NCI-H526 (cell line): ENCODE data around the gene CDH13.
A peak's percentile ranks its signal among the peaks of the same experiment; 100 is the strongest.

Experiments used
- DNase-seq, 2 experiments: peaks; one replicate each; lab custom pipeline; 2025; lab: John Stamatoyannopoulos, UW

Gene CDH13

DNA sequence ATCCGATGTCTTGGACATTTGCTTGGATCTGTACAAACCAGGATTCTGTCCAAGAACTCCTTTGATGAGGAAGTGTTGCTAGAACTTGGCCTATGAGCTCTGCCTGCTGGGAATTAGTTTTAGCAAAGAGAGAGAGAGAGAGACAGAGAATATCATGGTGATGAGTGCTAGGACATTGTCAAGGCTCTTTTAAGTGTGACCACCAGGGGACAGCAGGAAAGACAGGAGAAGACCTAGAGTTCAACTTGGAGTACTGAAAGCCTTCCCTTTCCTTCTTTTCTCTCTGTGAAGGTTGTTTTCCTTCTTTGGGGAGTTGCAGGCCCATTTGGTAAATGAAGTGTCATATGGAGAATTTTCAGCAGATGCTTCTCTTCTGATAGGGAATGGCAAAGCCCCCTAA lies 791.8 kb downstream of the CDH13 start:
- DNase-seq = no peak

DNA sequence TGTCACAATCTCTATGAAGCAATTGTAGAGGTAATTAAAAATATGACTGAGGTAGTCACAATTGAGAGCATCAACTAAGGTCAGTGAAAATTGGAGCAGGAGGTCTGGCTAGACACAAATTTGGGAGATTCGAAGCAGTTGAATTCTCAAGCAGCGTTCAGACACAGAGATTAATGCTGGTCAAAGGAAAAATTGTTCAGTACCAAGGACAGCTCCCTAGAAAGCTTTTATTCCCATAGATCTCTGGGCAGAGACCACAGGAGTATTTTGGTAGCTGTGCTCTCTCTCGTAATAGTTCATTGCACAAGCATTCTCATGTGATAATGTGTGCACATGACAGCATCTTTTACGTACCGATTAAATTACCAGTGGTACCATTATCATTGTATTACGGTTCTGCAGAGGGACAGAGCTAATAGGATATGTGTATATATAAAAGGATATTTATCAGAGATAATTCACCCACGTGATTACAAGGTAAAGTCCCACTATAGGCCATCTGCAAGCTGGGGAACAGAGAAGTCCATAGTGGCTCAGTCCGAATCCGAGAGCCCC lies 793.5 kb downstream of the CDH13 start:
- no peak for DNase-seq

DNA sequence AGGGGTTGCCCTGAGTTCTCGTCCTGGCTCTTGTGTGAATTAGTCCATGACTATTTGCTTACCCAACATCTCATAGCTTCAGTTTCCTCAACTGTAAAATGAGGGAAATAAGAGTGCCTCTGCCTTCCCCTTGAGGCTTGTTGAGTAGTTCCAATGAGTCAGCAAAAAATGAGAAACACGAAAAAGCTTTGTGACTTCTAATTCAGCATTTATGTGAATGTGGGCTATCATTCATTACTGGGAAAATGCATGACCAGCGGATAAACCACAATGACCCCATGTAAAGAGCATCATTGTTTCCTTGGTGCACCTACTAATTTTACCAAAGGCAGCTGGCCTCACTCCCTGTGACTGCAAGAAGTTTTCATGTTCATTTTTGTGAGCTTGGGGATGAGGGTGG lies 806.4 kb downstream of the CDH13 start:
- no peak for DNase-seq

DNA sequence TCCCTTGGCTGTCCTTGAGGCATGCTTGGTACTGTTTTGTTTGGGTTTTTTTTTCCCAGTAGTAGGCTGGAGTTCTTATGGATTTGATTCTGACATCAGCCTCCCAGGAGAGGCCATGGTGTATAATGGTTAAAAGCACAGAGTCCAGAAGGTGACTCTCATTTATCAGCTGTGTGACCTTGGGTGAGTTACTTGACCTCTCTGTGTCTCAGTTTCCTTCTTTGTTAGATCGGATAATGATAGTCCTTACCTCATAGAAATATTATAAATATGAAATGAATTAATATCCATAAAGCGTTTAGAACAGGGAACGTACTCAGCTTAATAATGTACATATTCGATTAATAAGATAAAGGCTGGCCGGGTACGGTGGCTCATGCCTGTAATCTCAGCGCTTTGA lies 810.3 kb downstream of the CDH13 start:
- no peak for DNase-seq

DNA sequence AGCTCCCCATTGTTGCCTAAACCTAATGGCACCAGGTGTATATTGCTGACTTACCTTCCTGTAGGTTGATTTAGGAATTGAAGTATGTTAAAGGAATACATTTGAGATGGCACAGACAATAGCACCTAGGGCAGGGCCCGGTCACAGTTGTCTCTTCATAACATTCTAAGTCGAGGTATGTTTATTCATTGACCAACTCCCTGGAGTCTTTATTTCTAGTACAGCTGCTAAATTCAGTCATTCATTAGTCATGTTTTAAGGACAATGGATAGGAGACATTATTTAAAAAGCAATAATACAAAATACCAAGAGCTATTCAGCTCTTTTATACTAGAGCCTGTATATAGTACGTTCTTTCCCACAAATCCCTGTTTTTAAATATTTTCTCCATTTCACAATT lies 811.6 kb downstream of the CDH13 start:
- no peak for DNase-seq

DNA sequence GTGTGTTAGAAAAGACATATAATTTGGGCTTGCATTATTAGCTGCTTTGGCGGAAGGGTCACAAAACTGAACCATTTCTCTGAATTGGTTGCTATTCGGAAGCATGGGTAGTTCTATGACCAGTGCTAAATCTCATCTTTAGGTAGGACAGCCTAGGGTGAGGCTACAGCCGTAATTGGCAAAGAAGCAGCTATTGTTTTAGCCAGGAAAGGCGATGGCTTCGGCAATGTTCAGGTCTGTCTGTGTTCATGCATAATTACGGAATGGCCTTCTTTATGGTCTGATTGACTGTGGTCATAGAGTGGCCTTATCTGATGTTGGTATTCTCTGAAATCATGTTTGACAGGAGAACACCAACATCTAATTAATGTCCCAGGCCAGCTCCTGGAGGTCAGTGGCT lies 812.6 kb downstream of the CDH13 start:
- no peak for DNase-seq

DNA sequence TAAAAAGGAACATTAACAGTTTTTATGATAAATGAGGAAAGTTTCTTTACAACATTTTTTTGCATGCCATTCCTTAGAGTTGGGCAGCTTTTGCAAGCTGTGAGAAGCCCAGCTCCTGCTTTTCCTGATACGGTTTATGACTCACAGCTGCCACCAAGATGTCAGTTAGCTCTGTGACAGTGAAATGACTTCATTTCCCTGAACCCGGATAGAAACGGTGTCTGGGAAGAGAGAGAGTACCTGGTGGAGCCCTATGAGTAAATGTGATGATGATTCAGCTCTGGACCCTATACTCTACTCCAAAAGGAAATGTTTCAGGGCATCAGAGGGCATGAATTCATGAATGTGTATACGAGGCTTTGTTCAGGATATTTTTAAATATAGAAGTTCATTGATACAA lies 814.7 kb downstream of the CDH13 start:
- DNase-seq = peak in 1 of 2 experiments; percentile 31

DNA sequence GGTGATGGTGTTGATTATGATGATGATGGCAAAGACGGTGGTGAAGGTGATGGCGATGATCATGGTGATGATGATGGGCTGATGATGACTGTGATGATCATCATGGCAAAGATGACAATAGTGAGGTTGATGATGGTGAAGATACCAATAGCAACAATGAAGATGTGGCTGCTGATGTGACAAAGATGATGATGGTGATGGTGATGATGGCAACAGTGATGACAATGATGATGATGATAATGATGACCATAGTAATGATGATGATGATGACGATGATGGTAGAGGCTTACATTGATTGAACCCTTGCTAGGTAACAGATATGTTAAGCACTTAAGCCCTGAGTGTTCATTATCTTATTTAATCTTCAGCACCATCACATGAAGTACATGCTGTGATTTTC lies 817.2 kb downstream of the CDH13 start:
- DNase-seq = no peak

DNA sequence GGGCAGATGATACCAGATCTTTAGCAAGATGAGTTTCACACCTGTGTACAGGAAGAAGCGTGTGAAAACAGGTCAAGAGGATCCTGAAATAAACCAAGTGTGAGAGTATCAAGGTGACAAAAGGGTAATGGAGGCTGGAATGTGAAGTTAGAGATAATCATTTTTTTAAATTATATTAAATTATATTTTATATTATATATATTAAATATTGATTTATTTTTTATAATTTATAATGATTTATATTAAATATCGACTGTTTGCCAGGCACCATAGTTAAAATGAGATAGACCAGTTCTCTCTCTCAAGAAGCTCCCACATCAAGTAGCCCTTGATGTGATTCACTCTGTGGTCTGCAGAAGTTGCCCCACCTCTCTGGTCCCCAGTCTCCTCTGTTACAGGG lies 820.8 kb downstream of the CDH13 start:
- DNase-seq = no peak

DNA sequence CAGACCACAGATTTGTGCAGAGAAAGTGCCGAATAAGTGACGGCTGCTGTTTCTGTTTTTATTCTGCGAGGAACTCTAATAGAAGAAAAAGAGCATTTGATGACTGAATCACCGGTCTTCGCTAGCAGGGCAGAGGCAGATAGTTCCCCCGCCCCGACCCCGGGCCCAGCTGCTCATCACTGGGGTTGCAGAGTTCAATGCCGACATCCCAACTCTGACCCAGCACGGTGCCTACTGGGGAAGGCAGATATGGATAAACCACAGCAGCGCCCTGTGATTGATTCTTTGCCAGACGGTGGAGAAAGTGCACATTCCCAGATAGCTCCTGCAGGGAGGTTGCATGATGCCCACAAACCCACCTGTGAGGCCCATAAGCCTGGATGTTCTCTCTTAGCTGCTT lies 823.1 kb downstream of the CDH13 start:
- no peak for DNase-seq

DNA sequence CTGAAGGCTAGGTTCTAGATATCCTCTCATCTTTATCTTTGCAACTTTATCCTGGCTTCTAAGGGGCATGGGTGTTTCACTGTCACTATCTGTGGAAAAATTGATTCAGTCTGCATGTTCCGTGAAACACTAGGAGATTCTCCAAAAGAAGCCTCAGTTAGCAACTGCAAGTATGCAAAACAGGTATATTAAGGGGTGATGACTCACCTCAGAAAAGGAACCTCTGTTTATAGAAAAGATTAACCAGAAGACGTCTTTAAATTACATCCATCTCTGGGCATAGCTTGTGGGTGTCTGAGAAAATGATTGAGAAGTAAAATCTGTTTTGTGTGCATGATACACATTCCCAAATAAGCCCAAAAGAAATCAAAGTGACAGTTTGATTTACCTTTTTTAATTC lies 827.2 kb downstream of the CDH13 start:
- no peak for DNase-seq

DNA sequence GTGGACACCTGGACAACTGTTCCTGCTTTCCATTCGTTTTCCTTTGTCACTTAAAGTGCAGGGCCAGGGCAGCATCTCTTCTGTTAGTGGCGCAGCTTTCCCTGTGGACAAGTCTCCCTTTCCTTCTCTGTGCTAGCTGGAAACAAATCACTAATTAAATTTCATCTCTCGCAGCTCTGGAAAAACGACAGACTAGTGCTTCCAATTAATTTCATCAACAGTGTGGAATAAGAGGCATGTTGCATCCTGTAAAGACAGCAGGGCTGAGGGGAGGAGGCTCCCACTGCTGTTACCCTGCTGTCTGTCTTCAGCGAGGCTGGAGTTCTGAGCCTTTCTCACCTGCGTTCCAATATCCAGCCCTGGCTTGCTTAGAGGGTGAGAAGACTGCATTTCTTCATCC lies 828.9 kb downstream of the CDH13 start:
- DNase-seq = no peak

DNA sequence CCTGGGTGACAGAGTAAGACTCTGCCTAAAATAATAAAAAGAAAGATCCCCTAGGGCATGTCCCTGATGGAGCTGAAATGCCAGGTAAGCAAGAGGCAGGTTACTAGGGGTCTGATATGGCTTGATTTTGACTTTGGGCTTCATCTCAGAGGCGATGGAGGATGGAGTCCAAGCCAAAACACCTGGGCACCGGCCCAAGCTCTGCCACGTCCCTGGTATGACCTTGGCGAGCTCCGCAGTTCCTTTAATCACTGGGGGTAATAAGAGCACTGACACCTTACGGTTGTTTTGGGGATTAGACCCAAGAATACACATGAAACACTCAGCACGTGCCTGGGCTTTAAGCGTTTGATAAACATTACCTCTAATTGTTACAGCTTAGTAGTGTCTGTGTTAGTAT lies 830.2 kb downstream of the CDH13 start:
- no peak for DNase-seq

DNA sequence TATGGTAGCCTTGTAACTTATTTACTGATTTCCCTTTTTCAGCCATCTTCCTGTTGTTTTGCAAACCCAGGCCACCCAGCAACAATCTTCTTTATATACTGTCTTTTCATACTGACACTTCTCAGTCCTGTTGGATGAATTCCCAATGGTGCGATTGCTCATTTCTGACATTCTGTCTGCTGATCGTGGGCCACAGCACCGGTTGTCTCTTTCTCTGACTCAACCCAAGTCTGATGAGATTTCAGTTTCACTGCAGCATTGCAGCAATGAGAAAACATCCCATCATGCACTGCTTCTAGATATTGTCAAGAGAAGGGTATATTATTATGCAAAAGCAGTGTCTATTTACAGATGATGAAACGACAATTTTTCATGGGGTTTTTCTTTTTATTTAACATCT lies 831.8 kb downstream of the CDH13 start:
- no peak for DNase-seq

DNA sequence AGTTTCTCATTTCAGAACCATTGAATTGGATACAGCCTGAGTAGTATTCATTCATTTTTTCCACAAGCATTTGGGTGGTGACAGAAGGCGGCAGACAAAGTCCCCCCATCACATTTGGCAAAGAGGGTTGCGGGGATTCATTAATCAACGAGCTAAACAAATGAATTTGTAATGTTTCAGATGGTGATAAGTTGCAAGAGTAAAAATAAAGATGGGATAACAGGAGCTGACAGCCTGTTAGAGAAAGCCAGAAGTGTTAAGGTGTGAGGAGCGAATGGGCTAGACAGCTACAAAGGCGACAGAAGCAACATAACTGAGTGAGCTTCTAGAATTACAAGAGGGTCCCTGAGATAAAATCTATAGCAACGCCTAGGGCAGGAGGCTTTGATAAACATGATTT lies 838.2 kb downstream of the CDH13 start:
- DNase-seq = no peak

DNA sequence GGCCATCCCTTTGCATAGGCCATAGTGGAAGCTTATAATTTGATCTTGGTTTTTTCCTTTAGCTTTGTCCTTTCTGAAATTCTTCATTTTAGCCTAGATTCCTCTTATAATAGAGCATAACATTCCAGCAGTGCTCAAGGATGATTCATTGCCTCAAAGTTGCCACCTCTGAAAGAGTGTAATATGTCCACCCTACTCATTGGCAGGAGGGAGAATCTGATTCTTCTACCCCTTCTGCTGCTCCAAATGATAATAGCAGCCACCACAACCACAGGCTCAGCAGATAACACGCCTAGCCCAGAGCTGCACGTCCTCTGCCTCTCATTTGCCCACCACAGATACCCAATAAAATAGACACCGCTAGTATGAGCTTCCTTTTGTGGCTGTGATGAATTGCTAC lies 843.6 kb downstream of the CDH13 start:
- no peak for DNase-seq

DNA sequence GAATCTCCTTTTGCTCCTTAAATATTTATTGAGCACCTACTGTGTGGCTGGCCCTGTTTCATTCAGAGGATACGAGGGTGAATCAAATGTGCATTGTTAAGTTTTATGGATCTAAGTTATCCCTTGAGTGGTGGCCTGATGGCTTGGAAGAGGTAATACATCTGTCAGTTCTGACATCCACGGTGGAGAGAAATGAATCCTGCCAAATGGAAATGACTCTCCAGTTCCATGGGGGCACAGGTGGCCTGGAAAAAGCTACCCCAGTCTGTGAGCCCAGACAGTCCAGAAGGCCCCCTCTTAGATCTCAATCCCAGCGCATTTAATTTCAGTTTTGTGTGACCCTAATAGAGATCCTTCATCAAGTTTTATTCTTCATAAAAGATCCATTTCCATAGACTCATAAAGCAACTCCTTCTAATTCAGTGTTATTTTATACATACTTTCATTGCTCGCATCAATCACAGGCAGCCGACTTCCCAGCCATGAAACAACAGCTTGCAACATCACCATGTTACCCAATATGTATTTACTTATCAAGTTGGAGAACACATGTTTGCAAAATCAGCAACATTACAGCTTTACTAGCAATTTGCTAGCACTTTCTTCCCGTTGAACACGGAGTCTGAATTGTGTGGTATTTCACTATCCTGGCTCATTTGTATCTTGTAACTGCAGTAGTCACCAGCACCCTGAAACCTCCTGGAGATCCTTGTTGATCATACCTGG lies 846.2 kb downstream of the CDH13 start:
- DNase-seq = no peak

DNA sequence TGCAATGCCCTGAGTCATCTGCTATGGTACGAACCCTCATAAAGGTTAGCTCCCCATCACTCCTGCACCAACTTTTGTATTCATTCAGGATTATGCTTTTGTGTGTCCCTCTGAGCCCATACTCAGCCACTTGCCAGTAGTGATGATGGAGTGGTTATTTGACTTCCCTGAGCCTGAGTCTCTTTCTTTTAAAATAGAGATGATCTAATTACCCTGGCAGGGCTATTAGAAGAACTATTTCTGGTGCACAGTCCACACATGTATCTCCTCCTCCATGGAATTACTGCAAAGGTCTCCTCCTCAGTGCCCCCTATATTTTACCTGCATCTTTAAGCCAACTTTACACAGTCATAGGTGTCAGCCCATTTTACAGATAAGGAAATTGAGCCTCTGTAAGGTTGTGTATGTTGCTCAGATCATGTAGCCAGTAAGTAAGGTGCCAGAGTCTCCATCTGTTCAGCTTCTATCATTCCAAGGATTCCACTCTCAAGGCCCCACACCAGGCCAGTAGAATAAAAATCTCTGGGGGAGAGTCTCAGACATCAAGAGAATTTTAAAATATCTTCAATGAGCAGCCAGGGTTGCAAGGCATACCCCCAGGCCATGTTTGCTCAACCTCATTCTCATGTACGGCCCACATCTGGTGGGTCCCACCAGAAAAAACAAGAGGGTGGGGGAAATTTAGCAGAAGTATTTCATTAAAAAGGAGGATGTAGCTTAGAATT lies 847.3 kb downstream of the CDH13 start:
- no peak for DNase-seq

DNA sequence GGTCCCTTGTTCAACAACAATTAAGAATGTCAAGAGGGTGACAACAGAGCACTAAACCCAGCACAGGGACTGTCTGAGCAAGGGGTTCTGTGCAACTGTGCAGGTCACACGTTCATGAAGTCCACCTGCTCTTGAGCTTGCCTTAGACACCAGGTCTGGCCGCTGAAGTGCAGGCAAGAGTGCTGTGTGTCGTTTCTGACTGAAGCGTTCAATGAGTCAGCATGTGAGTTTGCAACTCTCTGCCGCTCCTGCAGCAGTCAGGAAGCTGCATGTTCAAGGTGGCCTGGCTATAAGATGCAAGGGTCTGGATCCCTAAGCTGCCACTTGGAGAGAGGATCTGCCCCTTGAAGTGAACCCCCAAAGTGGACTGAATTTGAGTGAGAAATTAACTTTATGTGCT lies 848.3 kb downstream of the CDH13 start:
- no peak for DNase-seq

DNA sequence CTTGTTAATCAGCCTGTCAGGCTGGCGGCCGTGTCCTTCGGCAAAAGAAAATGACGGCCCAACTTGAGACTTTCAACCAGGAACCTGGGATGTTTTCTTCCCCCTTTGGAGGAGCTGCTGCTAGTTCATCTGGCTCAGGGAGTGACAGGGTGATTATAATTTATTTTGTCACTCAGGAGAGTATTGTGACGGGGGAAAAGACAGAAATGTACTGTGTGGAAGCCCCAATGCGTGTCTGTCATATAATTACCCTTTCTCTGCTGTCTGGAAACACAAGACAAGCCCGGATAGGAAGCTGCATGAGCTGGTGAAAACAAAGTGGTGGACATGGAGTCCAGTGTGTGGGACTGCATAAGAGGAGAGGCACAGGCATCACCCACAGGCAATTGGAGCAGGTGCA lies 854.8 kb downstream of the CDH13 start:
- no peak for DNase-seq

DNA sequence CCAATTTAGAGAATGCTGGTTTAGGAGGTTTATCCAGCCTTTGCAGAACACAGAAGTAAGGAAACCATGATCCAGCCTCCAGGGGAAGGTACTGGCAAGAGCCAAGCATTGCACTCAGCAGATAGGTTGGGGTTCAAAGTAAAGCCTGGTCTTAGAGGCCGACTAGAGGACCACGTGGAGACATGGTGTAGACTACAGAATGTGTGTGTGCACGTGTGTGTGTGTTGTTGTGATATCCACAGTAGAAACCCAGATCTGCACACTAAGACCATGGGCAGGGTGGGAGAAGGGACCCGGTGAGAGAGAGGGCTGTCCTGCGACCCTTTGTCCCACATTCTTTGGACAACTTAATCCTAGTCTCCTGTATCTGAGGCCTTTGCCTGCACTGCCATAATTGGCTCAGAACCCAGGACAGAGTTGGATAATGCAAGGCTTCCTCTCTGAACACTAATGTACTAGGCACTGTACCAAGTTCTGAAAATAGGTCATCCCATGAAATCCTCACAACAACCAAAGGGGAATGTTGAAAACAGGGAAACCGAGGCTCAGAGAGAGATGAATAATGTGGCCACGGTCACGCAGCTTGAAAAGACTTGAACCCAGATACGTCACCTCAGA lies 855.9 kb downstream of the CDH13 start:
- DNase-seq = no peak

DNA sequence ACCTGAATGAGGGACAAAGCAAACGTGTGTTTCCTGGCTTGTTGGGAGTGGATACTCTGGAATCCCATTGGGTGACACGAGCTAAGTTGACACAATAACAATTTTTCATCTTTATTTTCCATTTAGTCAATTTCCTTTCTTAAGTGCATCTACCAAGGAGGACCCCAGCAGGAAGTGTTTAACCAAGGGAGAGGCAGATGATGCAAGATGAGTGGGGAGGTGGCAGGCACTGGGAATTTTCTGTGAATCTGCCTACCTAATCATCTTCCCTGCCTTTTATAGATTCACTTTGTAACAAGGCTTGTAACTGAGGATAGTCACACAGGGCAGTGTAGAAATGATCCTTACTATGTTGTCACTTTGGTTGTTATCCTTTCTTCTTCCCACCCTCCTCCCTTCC lies 863.3 kb downstream of the CDH13 start:
- DNase-seq = no peak

DNA sequence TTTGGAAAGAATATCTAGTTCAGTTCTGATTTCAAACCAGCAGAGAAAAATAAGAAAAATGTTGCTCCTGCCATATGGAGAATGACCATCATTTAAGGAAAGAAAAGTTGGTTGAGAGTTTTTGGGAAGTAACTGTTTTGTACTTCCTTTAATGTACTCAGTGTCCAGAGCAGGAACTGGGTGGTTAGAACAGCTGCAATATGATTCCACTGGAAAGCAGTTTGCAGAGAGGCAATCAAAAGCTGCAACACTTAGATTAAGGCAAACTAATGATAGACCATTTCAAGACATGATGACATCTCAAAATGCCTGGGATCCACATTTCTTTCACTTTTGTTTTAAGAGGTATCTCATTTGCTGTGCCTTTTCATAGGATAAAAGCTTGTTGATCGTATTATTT lies 867.7 kb downstream of the CDH13 start:
- no peak for DNase-seq
